D721Med (cell line): ENCODE results near the gene MYB.

Experiments used
- DNase-seq: peaks from one replicate; pipeline ENCODE4 v3.0.0; 2011; ENCODE audit warnings: low spot score; ENCODE audit not compliant: insufficient read length
- FAIRE-seq: peaks from 2 replicates; lab custom pipeline; 2011; peaks lifted over from hg19 to GRCh38; lab: Jason Lieb, UNC
- TF ChIP-seq, protein P1 (sequence below): IDR thresholded peaks from 2 replicates; pipeline ENCODE4 v1.5.1; 2012; ENCODE audit warnings: mild to moderate bottlenecking, control low read depth; ENCODE audit not compliant: insufficient read depth; ENCODE audit errors: missing control alignments

Gene MYB

DNA sequence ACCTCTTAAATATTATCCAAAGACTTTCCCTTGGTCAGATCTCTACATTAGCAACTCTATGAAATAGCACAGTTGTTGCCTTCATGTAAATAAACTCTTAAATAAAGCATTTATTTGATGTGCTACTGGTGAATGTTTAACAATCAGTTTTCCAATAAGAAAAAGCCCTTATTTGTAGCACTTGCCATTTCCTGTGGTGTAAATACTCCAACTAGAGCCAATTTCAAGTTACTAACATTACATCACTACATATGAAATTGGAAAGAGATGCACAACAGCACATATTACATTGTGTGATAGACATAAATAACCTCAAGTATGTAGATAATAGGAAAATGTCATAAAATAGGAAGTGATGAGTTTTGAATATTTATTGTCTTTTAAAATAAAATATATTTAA, 5.0 kb upstream of the MYB start:
- DNase-seq, result no peak

DNA sequence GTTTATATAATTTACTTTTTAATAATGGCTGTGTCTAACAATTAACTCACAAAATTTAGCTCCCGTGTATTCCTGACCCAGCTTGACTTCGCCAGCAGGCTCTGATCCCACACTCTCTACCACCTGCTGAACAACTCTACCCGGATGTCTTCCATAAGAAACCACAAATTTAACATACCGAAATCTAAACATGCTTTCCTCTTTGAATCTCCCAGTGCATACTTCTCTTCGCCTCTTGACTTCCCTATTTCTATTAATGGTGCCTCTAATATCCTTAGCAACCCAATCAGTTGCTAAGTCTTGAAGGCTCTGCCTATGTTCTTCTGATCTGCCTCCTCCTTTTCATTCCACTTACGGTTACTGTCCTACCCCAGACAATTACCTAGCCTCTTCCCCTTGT, 4.6 kb upstream of the MYB start:
- DNase-seq (no peak), FAIRE-seq (no peak)

More for the DNA sequence above, 5.0 kb upstream of the MYB start:
- FAIRE-seq, result no peak
- TF ChIP-seq, protein P1, sequence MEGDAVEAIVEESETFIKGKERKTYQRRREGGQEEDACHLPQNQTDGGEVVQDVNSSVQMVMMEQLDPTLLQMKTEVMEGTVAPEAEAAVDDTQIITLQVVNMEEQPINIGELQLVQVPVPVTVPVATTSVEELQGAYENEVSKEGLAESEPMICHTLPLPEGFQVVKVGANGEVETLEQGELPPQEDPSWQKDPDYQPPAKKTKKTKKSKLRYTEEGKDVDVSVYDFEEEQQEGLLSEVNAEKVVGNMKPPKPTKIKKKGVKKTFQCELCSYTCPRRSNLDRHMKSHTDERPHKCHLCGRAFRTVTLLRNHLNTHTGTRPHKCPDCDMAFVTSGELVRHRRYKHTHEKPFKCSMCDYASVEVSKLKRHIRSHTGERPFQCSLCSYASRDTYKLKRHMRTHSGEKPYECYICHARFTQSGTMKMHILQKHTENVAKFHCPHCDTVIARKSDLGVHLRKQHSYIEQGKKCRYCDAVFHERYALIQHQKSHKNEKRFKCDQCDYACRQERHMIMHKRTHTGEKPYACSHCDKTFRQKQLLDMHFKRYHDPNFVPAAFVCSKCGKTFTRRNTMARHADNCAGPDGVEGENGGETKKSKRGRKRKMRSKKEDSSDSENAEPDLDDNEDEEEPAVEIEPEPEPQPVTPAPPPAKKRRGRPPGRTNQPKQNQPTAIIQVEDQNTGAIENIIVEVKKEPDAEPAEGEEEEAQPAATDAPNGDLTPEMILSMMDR, result no peak

DNA sequence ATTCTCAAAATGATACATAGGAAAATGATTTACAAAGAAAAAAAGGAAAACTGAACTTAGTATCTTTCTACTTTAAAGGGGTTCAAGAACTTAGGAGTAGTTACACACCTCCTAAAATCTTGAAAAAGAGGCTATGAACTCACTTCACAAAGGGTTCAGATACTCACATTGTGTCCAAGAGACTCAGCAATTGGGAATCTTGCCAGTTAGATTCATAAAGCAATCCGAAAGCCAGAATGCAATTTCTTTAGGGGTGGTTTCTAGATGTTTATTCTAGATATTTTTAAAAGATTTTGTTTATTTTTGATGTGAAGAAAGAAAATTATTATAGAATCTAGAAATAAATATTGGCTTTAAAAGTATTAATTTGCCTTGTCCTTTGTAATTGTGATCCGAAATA, 1.7 kb upstream of the MYB start:
- TF ChIP-seq, protein P1, result no peak
- no peak for FAIRE-seq

More for the DNA sequence above, 4.6 kb upstream of the MYB start:
- TF ChIP-seq, protein P1, result no peak

DNA sequence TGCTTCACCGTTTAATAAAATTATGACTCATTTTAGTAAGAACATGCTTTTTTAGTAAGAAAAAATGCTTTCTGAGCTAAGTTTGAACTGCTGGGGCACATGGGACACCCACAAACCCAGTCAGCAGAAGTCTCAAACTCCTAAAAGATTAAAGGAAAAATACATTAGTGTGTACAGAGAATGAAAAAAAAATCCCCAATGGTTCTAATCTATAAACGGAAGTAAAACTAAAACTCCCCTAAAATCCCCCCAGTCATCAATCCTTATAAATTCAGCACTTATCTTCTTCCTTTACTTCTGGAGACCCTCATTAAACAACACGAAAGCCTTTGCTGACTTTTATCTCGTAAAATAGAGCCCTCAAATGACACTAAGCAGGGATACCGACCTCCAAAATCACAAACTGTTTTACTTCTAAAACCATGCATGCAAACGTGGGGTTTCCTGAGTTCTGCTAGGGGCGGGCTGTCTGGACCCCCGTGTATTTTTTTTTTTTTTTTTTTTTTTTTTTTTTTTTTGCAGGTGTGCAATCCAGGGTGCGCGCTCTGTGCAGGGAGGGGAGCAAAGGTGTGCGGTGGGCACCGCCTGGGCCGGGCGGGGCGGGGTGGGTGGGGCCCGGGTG, 1.1 kb upstream of the MYB start:
- DNase-seq, result no peak
- TF ChIP-seq, protein P1, result no peak
- no peak for FAIRE-seq

More for the DNA sequence above, 1.7 kb upstream of the MYB start:
- DNase-seq, result no peak

DNA sequence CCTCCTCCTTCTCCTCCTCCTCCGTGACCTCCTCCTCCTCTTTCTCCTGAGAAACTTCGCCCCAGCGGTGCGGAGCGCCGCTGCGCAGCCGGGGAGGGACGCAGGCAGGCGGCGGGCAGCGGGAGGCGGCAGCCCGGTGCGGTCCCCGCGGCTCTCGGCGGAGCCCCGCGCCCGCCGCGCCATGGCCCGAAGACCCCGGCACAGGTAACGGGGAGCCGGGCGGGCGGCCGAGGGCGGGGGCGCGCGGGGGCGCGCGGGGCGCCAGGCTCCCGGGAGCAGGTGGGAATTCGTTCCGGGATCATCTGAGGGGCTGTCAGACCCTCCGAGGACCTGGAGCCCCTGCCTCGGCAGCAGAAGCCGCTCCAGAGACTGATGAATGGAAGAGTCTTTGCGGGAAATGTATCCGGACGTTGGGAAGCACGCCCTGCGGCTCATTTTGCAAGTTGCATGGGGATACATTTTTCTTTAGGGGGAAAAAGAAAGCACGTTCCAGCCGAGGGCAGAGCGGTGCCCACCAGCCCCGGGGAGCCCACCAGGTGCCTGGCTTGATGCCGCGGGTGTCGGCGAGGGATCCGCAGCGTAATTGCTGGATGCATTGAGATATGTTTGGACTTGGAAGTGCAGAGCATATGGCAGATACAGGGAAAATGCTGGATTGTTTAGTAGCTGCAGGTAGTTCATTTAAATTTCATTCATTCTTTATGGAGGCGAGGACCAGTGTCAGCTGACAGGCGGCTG, 394 bp downstream of the MYB start:
- FAIRE-seq (no peak), DNase-seq (no peak)
- TF ChIP-seq, protein P1, result no peak

DNA sequence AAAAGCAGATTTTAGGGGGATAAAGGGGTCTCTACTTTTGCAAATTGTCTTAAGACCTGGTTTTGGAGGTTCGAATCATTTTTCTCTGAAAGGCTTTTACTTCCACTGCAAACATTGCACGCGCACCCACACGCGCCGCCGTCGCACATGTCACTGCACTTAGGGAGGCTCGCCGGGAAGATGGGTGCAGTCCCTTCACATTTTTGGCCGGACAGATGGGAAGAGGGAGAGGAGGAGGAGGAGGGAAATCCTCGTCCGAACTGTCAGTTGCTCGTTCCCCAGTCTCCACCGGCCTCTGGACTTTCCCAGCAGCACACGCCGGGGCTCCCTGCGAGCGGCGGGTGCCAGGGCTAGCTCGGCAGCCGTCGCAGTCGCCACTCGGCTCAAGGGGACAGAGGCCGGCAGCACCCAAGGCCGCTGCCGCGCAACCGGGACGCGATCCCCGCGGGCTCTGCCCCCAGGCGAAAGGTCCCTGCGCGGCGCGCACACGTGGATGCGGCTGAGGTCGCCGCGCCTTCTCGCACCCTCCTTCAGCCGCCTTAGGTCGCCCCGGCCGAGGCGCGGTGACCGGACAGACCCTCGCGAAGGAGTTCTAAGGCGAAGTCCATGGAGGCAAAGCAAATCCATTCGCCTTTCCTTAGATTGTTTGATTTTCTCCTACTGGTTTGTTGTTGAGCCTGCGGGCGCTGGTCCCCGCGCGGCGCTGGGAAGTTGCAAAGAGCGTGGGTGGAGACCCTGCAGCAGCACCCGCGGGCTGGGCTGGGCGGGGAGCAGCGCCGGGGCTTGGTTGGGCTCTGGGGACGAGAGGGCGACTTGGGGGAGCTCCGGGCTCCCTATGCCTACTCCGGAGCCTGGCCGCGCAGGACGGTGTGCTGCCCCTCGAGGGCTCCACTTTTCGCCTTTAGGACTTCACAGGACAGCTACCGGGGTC, 1.2 kb downstream of the MYB start:
- TF ChIP-seq, protein P1, result no peak
- DNase-seq, result no peak
- no peak for FAIRE-seq
